HEK293 (cell line): Measurements from ENCODE around the gene SNAPIN.

ENCODE experiments used
- BCL11A ChIP-seq: fragments of 450-650 bp; formaldehyde crosslinking; IDR thresholded peaks from 2 replicates; pipeline ENCODE4 v1.5.1; 2016; ENCODE audit warnings: low read depth, missing biosample characterization, missing genetic modification characterization
- HOXA7 ChIP-seq: sonication (generic); formaldehyde crosslinking; IDR thresholded peaks from 2 replicates; pipeline ENCODE4 v1.8.1; 2022; ENCODE audit warnings: missing genetic modification reagents, borderline replicate concordance
- KLF1 ChIP-seq: fragments of 450-650 bp; formaldehyde crosslinking; IDR thresholded peaks from 2 replicates; pipeline ENCODE4 v1.5.1; 2016; ENCODE audit warnings: missing biosample characterization, missing genetic modification characterization
- KLF8 ChIP-seq: fragments of 450-650 bp; formaldehyde crosslinking; IDR thresholded peaks from 2 replicates; pipeline ENCODE4 v1.5.1; 2016; ENCODE audit warnings: missing biosample characterization, missing genetic modification characterization
- REPIN1 ChIP-seq: fragments of 450-650 bp; formaldehyde crosslinking; IDR thresholded peaks from 2 replicates; pipeline ENCODE4 v1.5.1; 2017; ENCODE audit warnings: missing biosample characterization, missing genetic modification characterization, low read depth
- WT1 ChIP-seq: fragments of 450-650 bp; formaldehyde crosslinking; IDR thresholded peaks from 2 replicates; pipeline ENCODE4 v1.5.1; 2016; ENCODE audit warnings: missing biosample characterization, missing genetic modification characterization
- ZBTB1 ChIP-seq: fragments of 450-650 bp; formaldehyde crosslinking; IDR thresholded peaks from 2 replicates; pipeline ENCODE4 v1.5.1; 2016; ENCODE audit warnings: missing biosample characterization, missing genetic modification characterization
- ZBTB17 ChIP-seq: fragments of 450-650 bp; formaldehyde crosslinking; IDR thresholded peaks from 2 replicates; pipeline ENCODE4 v1.5.1; 2016; ENCODE audit warnings: missing biosample characterization, missing genetic modification characterization
- ZBTB21 ChIP-seq: fragments of 450-650 bp; formaldehyde crosslinking; IDR thresholded peaks from 2 replicates; pipeline ENCODE4 v1.5.1; 2017; ENCODE audit warnings: missing biosample characterization, missing genetic modification characterization
- ZBTB8A ChIP-seq: fragments of 450-650 bp; formaldehyde crosslinking; IDR thresholded peaks from 2 replicates; pipeline ENCODE4 v1.5.1; 2016; ENCODE audit warnings: missing biosample characterization, missing genetic modification characterization
- ZNF112 ChIP-seq: fragments of 450-650 bp; formaldehyde crosslinking; IDR thresholded peaks from 2 replicates; pipeline ENCODE4 v1.5.0; 2017; ENCODE audit warnings: missing biosample characterization, missing genetic modification characterization
- ZNF16 ChIP-seq: fragments of 450-650 bp; formaldehyde crosslinking; IDR thresholded peaks from 2 replicates; pipeline ENCODE4 v1.5.1; 2016; ENCODE audit warnings: low read depth, missing biosample characterization, missing genetic modification characterization
- ZNF169 ChIP-seq: fragments of 450-650 bp; formaldehyde crosslinking; IDR thresholded peaks from 2 replicates; pipeline ENCODE4 v1.5.1; 2016; ENCODE audit warnings: missing biosample characterization, missing genetic modification characterization
- ZNF2 ChIP-seq: fragments of 450-650 bp; formaldehyde crosslinking; IDR thresholded peaks from 2 replicates; pipeline ENCODE4 v1.5.1; 2016; ENCODE audit warnings: missing biosample characterization, missing genetic modification characterization
- ZNF211 ChIP-seq: fragments of 450-650 bp; formaldehyde crosslinking; IDR thresholded peaks from 2 replicates; pipeline ENCODE4 v1.5.1; 2016; ENCODE audit warnings: low read depth, missing biosample characterization, missing genetic modification characterization
- ZNF266 ChIP-seq: fragments of 450-650 bp; formaldehyde crosslinking; IDR thresholded peaks from 2 replicates; pipeline ENCODE4 v1.5.1; 2016; ENCODE audit warnings: missing biosample characterization, missing genetic modification characterization, low read depth
- ZNF324 ChIP-seq: fragments of 450-650 bp; formaldehyde crosslinking; IDR thresholded peaks from 2 replicates; pipeline ENCODE4 v1.5.1; 2016; ENCODE audit warnings: missing biosample characterization, missing genetic modification characterization
- ZNF394 ChIP-seq: fragments of 450-650 bp; formaldehyde crosslinking; IDR thresholded peaks from 2 replicates; pipeline ENCODE4 v1.5.1; 2016; ENCODE audit warnings: missing biosample characterization, missing genetic modification characterization, mild to moderate bottlenecking, moderate library complexity, borderline replicate concordance
- ZNF423 ChIP-seq: fragments of 450-650 bp; formaldehyde crosslinking; IDR thresholded peaks from 2 replicates; pipeline ENCODE4 v1.5.1; 2016; ENCODE audit warnings: missing biosample characterization, missing genetic modification characterization
- ZNF473 ChIP-seq: fragments of 450-650 bp; formaldehyde crosslinking; IDR thresholded peaks from 2 replicates; pipeline ENCODE4 v1.5.1; 2017; ENCODE audit warnings: missing biosample characterization, missing genetic modification characterization
- ZNF560 ChIP-seq: fragments of 450-650 bp; formaldehyde crosslinking; IDR thresholded peaks from 2 replicates; pipeline ENCODE4 v1.5.1; 2017; ENCODE audit warnings: missing biosample characterization, missing genetic modification characterization, borderline replicate concordance
- ZNF585B ChIP-seq: fragments of 450-650 bp; formaldehyde crosslinking; IDR thresholded peaks from 2 replicates; pipeline ENCODE4 v1.5.1; 2016; ENCODE audit warnings: missing biosample characterization, missing genetic modification characterization
- ZNF624 ChIP-seq: fragments of 450-650 bp; formaldehyde crosslinking; IDR thresholded peaks from 2 replicates; pipeline ENCODE4 v1.5.1; 2017; ENCODE audit warnings: missing biosample characterization, missing genetic modification characterization
- ZNF639 ChIP-seq: fragments of 450-650 bp; formaldehyde crosslinking; IDR thresholded peaks from 2 replicates; pipeline ENCODE4 v1.5.1; 2016; ENCODE audit warnings: missing biosample characterization, missing genetic modification characterization
- ZNF654 ChIP-seq: fragments of 450-650 bp; formaldehyde crosslinking; IDR thresholded peaks from 2 replicates; pipeline ENCODE4 v1.5.1; 2016; ENCODE audit warnings: low read depth, missing biosample characterization, missing genetic modification characterization
- ZNF707 ChIP-seq: fragments of 450-650 bp; formaldehyde crosslinking; IDR thresholded peaks from 2 replicates; pipeline ENCODE4 v1.5.1; 2016; ENCODE audit warnings: missing biosample characterization, missing genetic modification characterization
- ZNF76 ChIP-seq: fragments of 450-650 bp; formaldehyde crosslinking; IDR thresholded peaks from 2 replicates; pipeline ENCODE4; 2016; ENCODE audit warnings: low read depth, missing biosample characterization, missing genetic modification characterization, borderline replicate concordance
- ZSCAN23 ChIP-seq: fragments of 450-650 bp; formaldehyde crosslinking; IDR thresholded peaks from 2 replicates; pipeline ENCODE4 v1.5.1; 2016; ENCODE audit warnings: missing biosample characterization, missing genetic modification characterization
- TF ChIP-seq, protein P1 (sequence below): fragments of 450-650 bp; formaldehyde crosslinking; IDR thresholded peaks from 2 replicates; pipeline ENCODE4 v1.5.1; 2016; ENCODE audit warnings: missing biosample characterization, missing genetic modification characterization
- TF ChIP-seq, protein P2 (sequence below): fragments of 450-650 bp; formaldehyde crosslinking; IDR thresholded peaks from 2 replicates; pipeline ENCODE4 v1.5.1; 2016; ENCODE audit warnings: missing biosample characterization, missing genetic modification characterization
- TF ChIP-seq, protein P3 (sequence below): fragments of 450-650 bp; formaldehyde crosslinking; IDR thresholded peaks from 2 replicates; pipeline ENCODE4 v1.5.1; 2016; ENCODE audit warnings: missing biosample characterization, missing genetic modification characterization

Gene SNAPIN

DNA sequence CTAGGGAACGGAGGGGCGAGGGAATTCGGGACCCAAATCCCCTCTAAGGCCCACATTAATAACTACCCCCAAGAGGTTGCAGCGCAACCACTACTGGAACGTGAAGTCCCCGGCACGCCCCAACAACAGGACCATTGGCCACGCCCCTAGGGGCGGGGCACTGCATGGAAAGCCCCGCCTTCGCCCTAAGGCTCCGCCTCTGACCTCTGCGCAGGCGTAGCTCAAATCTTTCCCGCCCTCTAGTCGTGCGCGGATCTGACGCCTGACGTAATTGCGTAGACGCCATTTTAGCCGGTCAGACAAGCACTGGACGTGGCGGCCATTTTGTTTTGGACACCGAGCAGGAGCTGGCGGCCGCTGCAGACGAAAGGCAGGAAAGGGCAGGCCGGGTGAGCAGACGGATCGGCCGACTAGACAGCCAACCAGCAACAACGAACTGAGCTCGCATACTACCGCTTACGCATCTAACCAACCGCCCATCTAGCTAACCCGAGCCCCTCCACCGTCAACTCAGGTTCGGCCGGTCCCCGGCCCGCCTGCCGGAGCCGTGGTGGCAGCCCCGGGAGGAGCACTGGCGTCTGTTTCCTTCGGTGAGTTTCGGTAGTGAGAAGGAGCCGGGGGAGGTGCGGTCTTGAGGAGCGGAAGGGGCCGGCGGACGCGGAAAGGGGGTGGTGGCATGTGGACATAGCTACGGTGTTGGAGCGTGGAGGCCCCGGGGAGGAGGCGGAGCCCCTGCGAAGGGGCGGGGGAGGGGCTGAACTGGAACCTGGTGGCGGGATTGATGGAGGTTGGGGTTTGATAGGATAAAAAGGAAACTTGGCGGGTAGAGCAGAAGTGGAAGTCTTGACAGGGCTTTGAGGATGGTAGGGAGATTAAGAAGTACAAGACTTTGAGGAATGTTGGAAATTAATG lies 24.5 kb upstream of the SNAPIN start, which contains the start of gene CHTOP (continued):
- TF ChIP-seq, protein P1, sequence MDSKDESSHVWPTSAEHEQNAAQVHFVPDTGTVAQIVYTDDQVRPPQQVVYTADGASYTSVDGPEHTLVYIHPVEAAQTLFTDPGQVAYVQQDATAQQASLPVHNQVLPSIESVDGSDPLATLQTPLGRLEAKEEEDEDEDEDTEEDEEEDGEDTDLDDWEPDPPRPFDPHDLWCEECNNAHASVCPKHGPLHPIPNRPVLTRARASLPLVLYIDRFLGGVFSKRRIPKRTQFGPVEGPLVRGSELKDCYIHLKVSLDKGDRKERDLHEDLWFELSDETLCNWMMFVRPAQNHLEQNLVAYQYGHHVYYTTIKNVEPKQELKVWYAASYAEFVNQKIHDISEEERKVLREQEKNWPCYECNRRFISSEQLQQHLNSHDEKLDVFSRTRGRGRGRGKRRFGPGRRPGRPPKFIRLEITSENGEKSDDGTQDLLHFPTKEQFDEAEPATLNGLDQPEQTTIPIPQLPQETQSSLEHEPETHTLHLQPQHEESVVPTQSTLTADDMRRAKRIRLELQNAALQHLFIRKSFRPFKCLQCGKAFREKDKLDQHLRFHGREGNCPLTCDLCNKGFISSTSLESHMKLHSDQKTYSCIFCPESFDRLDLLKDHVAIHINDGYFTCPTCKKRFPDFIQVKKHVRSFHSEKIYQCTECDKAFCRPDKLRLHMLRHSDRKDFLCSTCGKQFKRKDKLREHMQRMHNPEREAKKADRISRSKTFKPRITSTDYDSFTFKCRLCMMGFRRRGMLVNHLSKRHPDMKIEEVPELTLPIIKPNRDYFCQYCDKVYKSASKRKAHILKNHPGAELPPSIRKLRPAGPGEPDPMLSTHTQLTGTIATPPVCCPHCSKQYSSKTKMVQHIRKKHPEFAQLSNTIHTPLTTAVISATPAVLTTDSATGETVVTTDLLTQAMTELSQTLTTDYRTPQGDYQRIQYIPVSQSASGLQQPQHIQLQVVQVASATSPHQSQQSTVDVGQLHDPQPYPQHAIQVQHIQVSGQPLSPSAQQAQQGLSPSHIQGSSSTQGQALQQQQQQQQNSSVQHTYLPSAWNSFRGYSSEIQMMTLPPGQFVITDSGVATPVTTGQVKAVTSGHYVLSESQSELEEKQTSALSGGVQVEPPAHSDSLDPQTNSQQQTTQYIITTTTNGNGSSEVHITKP = peak; percentile 79
- TF ChIP-seq ZBTB17 (tag by site-specific recombination) (peak; percentile 90), ZNF76 (tag by site-specific recombination) (peak; percentile 44), ZSCAN23 (tag by site-specific recombination) (peak; percentile 87), HOXA7 (CRISPR knock-in tag) (no peak), ZBTB21 (tag by site-specific recombination) (peak; percentile 77), WT1 (tag by site-specific recombination) (peak; percentile 48; the same call in 1 of the 2 replicates), ZNF707 (tag by site-specific recombination) (no peak), ZNF211 (no peak), ZBTB1 (tag by site-specific recombination) (0 out of 2 replicates have a peak, but pooled peaks have one; percentile 38), ZNF423 (tag by site-specific recombination) (peak; percentile 37; the same call in 1 of the 2 replicates), ZNF324 (peak; percentile 88), ZNF16 (tag by site-specific recombination) (no peak), ZNF169 (no peak), KLF1 (peak; percentile 79), ZNF112 (tag by site-specific recombination) (no peak), ZBTB8A (tag by site-specific recombination) (peak; percentile 30; the same call in 1 of the 2 replicates), REPIN1 (tag by site-specific recombination) (0 out of 2 replicates have a peak, but pooled peaks have one; percentile 28), KLF8 (tag by site-specific recombination) (peak; percentile 88), ZNF560 (tag by site-specific recombination) (no peak), ZNF654 (tag by site-specific recombination) (no peak), ZNF639 (tag by site-specific recombination) (peak; percentile 82; the same call in 1 of the 2 replicates), ZNF266 (tag by site-specific recombination) (no peak), ZNF2 (tag by site-specific recombination) (peak; percentile 97), ZNF394 (tag by site-specific recombination) (peak; percentile 61; the same call in 1 of the 2 replicates), ZNF473 (no peak), ZNF624 (tag by site-specific recombination) (no peak), BCL11A (tag by site-specific recombination) (peak; percentile 81; the same call in 1 of the 2 replicates), ZNF585B (tag by site-specific recombination) (no peak)
- TF ChIP-seq, protein P2, sequence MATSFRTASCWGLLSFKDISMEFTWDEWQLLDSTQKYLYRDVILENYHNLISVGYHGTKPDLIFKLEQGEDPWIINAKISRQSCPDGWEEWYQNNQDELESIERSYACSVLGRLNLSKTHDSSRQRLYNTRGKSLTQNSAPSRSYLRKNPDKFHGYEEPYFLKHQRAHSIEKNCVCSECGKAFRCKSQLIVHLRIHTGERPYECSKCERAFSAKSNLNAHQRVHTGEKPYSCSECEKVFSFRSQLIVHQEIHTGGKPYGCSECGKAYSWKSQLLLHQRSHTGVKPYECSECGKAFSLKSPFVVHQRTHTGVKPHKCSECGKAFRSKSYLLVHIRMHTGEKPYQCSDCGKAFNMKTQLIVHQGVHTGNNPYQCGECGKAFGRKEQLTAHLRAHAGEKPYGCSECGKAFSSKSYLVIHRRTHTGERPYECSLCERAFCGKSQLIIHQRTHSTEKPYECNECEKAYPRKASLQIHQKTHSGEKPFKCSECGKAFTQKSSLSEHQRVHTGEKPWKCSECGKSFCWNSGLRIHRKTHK = no peak
- TF ChIP-seq, protein P3, sequence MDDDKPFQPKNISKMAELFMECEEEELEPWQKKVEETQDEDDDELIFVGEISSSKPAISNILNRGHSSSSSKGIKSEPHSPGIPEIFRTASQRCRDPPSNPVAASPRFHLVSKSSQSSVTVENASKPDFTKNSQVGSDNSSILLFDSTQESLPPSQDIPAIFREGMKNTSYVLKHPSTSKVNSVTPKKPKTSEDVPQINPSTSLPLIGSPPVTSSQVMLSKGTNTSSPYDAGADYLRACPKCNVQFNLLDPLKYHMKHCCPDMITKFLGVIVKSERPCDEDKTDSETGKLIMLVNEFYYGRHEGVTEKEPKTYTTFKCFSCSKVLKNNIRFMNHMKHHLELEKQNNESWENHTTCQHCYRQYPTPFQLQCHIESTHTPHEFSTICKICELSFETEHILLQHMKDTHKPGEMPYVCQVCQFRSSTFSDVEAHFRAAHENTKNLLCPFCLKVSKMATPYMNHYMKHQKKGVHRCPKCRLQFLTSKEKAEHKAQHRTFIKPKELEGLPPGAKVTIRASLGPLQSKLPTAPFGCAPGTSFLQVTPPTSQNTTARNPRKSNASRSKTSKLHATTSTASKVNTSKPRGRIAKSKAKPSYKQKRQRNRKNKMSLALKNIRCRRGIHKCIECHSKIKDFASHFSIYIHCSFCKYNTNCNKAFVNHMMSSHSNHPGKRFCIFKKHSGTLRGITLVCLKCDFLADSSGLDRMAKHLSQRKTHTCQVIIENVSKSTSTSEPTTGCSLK (tag by site-specific recombination) = no peak
